Measurements from ENCODE around the gene ZNF688. TPM values are rescaled to one million over a fixed set of nuclear protein-coding genes. Genes with fewer than 3 reads are reported as not detected.

The ZNF688 gene
- total and polyA plus RNA-seq, 2 of the 13 experiments (the other 11 are each of a cell fraction or from before 2014, with no cell fraction given), result 2.4 to 5.4 TPM

- TF ChIP-seq SPEN (CRISPR knock-in tag; IDR thresholded peaks at IDR 0.05; ENCODE audit: low read depth) (0 out of 2 replicates have a peak, but pooled peaks have one; percentile 21), ZNF605 (CRISPR knock-in tag; IDR thresholded peaks at IDR 0.05) (no peak), ZMYM2 (CRISPR knock-in tag; IDR thresholded peaks at IDR 0.05) (0 out of 2 replicates have a peak, but pooled peaks have one; percentile 16), MATR3 (CRISPR knock-in tag; IDR thresholded peaks at IDR 0.05) (no peak), ATF4 (CRISPR knock-in tag; IDR thresholded peaks at IDR 0.05) (0 out of 4 replicates have a peak, but pooled peaks of 1 of the 2 experiments have one; percentile 14), TFAP4 (IDR thresholded peaks at IDR 0.05; ENCODE audit: borderline replicate concordance, low read depth) (peak; percentile 73), ZNF557 (CRISPR knock-in tag; IDR thresholded peaks at IDR 0.05) (no peak), TFDP1 (CRISPR knock-in tag; IDR thresholded peaks at IDR 0.05; ENCODE audit: borderline replicate concordance) (peak; percentile 2; the same call in 1 of the 2 replicates), SOX13 (IDR thresholded peaks at IDR 0.05) (no peak), SOX13 (CRISPR knock-in tag; conservative IDR thresholded peaks at IDR 0.05 in 1 of 2, IDR thresholded peaks at IDR 0.05 in 1 of 2) (no peak; a peak in 1 of 4 replicates), TAF1 (CRISPR knock-in tag; IDR thresholded peaks at IDR 0.05) (no peak), SAP130 (CRISPR knock-in tag; IDR thresholded peaks at IDR 0.05; ENCODE audit: low read depth) (peak; percentile 53; the same call in 1 of the 2 replicates)
Measured at GRCh38 chr16:30567991-30568638, 3.4 kb downstream of the ZNF688 start (continued).

Measured in HepG2 (cell line).